ENCODE measurements around the gene CHAF1B. TPM values are rescaled to one million over a fixed set of nuclear protein-coding genes. Genes with fewer than 3 reads are reported as not detected.

The CHAF1B gene
- total RNA-seq, 4 donors from 2014 or later: 0.98 to 1.5 (median 1.1) TPM

DNA sequence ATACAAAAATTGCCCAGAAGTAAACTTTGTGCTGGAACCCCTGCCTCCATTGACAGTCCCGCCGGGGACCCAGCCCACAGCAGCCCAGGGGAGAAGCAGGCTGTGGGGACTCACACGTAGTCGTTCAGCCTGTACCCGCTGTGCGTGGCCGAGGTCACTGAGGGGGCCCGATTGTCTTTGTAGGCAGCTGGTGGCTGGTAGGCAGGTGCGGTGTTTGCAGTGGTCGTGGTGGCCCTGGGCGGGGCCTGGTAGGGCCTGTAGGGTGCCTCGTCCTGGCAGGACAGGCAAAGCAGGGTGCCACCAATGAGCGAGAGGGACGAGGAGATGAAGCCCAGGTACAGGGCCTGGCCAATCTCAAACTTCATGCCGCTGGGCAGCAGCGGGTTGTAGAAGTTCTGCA, 75.7 kb downstream of the CHAF1B start:
- TF ChIP-seq, protein P1, sequence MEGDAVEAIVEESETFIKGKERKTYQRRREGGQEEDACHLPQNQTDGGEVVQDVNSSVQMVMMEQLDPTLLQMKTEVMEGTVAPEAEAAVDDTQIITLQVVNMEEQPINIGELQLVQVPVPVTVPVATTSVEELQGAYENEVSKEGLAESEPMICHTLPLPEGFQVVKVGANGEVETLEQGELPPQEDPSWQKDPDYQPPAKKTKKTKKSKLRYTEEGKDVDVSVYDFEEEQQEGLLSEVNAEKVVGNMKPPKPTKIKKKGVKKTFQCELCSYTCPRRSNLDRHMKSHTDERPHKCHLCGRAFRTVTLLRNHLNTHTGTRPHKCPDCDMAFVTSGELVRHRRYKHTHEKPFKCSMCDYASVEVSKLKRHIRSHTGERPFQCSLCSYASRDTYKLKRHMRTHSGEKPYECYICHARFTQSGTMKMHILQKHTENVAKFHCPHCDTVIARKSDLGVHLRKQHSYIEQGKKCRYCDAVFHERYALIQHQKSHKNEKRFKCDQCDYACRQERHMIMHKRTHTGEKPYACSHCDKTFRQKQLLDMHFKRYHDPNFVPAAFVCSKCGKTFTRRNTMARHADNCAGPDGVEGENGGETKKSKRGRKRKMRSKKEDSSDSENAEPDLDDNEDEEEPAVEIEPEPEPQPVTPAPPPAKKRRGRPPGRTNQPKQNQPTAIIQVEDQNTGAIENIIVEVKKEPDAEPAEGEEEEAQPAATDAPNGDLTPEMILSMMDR (IDR thresholded peaks at IDR 0.05; ENCODE audit: low read depth): no peak

DNA sequence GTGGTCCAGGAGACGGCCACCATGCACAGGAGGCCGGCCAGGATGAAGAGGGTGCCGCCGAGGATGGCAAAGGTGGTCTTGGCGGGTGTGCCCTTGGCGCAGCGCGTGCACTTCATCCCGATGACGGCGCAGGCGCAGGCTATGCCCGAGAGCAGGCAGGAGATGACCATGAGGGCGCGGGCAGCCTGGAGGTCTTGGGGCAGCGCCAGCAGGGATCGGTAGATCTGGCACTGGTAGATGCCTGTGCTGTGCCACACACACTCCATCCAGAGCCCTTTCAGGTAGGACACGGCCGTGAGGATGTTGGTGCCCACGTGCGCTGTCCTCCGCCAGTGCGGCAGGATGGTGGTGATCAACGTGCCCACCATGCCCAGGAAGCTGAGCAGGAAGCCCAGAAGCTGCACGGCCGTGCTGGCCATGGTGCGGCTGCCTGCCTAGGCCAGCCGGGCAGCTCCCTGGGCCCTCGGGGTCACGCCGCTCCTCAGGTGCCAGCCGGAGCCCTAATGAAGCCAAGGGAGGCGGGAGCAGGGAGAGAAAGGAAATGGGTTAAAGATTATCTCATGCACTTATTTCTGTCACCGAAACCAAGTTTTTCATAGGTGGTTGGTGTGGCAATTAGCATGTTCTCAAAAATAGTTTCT, 76.2 kb downstream of the CHAF1B start:
- TF ChIP-seq, protein P1 (IDR thresholded peaks at IDR 0.05; ENCODE audit: low read depth): no peak

DNA sequence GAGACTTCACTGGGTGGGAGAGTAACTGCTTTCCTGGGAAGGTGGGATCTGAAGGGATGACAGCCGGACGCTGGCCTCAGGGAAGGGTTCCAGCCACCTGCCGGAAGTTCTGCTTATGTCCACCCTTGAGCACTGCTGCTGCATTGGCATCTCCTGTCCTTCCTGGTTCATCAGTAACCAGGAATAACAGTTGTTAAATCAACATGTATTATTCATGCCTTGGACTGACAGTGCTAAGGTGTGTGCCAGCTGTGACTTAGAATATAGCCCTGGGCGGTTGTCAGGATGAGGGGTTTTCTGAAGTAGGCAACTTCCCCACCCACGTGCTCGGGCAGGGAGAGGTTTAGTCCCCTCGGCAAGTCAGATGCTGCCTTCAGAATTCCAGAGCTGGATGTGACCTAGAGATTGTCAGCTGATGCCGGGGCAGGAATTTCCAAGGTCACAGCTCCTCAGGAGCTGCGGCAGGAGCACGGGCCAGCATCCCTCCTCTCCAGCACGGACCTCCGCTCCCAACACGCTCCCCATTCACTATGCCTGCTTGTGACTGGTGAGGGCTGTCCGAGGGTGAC, 76.8 kb downstream of the CHAF1B start:
- TF ChIP-seq, protein P1 (IDR thresholded peaks at IDR 0.05; ENCODE audit: low read depth): no peak

DNA sequence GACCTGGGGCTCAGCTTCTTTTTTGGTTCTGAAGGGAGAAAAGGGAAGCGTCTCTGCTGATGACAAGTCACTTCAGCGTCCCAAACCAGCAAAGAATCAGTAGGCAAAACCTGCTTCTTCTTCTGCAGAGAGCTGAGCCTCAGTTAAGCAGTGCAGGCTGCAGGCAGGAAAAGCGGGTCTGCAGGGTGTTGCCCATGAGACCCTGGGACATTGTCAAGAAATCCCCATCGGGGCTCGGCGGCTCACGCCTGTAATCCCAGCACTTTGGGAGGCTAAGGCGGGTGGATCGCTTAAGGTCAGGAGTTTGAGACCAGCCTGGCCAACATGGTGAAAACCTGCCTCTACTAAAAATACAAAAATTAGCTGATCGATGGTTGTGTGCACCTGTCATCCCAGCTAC, 78.0 kb downstream of the CHAF1B start:
- TF ChIP-seq, protein P1 (IDR thresholded peaks at IDR 0.05; ENCODE audit: low read depth): no peak

DNA sequence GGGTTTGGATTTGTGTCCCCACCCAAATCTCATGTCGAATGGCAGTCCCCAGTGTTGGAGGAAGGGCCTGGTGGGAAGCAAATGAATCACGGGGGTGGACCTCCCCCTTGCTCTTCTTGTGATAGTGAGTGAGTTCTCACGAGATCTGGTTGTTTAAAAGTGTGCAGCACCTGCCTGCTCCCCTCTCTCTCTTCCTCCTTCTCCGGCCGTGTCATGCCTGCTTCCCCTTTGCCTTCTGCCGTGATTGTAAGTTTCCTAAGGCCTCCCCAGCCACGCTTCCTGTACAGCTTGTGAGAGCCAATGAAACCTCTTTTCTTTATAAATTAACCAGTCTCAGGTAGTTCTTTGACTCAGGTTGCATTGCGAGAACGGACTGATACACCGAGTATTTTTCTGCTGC, 78.8 kb downstream of the CHAF1B start:
- TF ChIP-seq, protein P1 (IDR thresholded peaks at IDR 0.05; ENCODE audit: low read depth): no peak

DNA sequence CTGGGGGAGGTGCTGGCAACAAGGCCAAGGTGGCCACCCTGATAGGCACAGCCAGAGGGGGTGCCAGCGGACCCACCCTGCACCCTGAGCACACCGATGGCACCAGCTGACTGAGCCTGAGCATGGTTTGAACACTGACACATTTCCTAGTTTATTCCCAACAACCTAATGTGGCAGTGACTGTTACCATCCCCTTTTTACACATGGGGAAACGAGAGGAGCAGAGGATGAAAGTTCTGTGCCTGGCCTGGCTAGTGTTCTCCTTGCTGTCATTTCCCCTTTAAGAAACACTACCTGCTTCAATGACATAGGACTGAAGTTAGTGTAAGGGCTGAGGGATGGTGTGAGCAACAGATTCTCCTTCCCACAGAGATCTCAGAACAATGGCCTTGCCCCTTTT, 79.4 kb downstream of the CHAF1B start:
- TF ChIP-seq, protein P1 (IDR thresholded peaks at IDR 0.05; ENCODE audit: low read depth): no peak

DNA sequence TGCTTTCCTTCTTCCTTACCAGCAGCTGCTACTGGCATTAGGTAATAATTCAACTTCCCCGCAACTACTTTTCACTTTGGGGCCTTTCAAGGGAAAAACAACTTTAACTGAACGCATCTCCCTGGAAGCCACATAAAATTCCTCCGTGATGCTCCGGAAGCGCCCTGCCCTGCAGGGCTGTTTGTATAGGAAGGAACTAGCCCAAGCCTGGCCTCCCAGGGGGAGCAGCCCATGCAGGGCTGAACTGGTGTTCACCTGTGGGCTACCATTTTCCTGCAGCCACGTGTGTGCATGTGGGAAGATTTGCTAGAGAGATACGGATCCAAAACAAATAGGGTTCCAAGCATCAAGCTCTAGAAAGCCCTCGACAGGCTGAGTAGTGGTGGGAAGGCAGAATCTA, 80.3 kb downstream of the CHAF1B start:
- TF ChIP-seq, protein P1 (IDR thresholded peaks at IDR 0.05; ENCODE audit: low read depth): no peak
